ENCODE results near the gene CHRDL1.

- TF ChIP-seq, protein P1, sequence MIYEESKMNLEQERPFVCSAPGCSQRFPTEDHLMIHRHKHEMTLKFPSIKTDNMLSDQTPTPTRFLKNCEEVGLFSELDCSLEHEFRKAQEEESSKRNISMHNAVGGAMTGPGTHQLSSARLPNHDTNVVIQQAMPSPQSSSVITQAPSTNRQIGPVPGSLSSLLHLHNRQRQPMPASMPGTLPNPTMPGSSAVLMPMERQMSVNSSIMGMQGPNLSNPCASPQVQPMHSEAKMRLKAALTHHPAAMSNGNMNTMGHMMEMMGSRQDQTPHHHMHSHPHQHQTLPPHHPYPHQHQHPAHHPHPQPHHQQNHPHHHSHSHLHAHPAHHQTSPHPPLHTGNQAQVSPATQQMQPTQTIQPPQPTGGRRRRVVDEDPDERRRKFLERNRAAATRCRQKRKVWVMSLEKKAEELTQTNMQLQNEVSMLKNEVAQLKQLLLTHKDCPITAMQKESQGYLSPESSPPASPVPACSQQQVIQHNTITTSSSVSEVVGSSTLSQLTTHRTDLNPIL (CRISPR knock-in tag; IDR thresholded peaks at IDR 0.05; ENCODE audit: low read depth) = no peak
- TF ChIP-seq, protein P2, sequence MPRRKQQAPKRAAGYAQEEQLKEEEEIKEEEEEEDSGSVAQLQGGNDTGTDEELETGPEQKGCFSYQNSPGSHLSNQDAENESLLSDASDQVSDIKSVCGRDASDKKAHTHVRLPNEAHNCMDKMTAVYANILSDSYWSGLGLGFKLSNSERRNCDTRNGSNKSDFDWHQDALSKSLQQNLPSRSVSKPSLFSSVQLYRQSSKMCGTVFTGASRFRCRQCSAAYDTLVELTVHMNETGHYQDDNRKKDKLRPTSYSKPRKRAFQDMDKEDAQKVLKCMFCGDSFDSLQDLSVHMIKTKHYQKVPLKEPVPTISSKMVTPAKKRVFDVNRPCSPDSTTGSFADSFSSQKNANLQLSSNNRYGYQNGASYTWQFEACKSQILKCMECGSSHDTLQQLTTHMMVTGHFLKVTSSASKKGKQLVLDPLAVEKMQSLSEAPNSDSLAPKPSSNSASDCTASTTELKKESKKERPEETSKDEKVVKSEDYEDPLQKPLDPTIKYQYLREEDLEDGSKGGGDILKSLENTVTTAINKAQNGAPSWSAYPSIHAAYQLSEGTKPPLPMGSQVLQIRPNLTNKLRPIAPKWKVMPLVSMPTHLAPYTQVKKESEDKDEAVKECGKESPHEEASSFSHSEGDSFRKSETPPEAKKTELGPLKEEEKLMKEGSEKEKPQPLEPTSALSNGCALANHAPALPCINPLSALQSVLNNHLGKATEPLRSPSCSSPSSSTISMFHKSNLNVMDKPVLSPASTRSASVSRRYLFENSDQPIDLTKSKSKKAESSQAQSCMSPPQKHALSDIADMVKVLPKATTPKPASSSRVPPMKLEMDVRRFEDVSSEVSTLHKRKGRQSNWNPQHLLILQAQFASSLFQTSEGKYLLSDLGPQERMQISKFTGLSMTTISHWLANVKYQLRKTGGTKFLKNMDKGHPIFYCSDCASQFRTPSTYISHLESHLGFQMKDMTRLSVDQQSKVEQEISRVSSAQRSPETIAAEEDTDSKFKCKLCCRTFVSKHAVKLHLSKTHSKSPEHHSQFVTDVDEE (CRISPR knock-in tag; IDR thresholded peaks at IDR 0.05) = no peak
Observed at GRCh38 chrX:110741213-110741796, 54.3 kb downstream of the CHRDL1 start.
